ENCODE measurements around the gene TAF5.
"Not testable (repeated sequence)": the region's sequence is repeated elsewhere in the genome, so short reads cannot be mapped to it uniquely, and the experiment has no call there.

The TAF5 gene

DNA sequence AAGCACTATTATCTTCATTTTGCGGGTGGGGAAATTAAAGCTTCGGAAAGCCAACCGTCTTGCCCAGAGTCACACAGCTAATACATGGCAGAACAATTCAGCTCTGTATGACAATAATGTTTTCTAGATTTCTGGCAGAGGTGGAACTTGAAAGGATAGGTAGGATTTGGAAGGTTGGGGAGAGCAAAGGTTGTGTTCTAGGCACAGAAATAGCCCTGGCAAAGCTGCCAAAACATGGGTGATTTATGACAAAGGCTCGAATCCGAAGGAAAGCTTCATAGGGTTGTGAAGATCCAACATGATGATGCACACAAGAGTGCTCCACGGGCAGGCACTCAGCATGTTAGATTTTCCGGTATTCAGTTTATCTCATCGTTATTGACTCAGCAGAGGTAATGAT, 47.8 kb downstream of the TAF5 start:
- DNase-seq, result no peak

DNA sequence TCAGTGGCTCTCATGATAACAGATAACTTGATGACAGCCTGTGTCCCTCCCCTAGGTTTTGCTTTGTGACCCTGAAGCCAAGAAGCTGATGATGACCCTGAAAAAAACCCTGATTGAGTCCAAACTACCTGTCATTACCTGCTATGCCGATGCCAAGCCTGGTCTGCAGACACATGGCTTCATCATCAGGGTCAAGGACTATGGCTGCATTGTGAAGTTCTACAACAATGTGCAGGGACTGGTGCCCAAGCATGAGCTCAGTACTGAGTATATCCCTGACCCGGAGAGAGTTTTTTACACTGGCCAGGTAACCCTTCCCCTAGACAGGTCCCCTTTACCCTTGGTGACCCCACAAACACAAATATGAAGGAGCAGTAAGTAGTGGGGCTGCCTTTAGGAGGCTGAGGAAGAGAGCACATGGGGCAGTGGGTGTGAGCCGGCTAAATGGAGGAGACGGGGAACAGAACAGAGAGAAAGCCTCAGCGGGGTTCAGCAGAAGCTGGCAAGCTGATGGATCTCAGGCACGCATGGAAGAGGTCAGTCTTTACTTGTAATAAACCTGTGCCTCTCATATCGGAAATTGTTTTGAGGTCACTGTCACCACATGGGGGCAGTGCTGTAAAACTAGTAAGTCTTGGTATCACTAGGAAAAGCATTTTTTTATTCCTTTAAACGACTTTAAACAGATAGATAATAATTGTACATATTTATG, 48.8 kb downstream of the TAF5 start:
- DNase-seq, result peak; percentile 53

DNA sequence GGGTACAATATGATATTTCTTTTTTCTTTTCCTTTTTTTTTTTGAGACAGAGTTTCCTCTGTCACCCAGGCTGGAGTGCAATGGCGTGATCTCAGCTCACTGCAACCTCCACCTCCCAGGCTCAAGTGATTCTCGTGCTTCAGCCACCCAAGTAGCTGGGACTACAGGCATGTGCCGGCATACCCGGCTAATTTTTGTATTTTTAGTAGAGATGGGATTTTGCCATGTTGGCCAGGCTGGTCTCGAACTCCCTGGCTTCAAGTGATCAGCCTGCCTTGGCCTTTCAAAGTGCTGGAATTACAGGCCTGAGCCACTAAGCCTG, 49.3 kb downstream of the TAF5 start:
- DNase-seq, result not testable (repeated sequence)

DNA sequence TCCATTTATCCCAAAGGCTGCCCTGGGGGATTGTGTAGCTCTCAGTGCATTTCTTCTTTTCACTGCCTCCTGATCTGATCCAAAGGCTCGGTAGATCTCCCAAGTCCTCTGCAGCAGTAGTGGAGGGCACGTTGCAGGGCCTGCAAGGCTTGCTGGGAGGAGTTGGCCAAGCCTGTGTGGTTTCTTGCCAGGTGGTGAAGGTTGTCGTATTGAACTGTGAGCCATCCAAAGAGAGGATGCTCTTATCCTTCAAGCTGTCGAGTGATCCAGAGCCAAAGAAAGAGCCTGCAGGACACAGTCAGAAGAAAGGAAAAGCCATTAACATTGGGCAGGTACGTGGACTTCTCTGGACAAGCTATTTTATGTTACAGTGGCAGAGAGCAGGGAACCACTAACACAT, 49.8 kb downstream of the TAF5 start:
- no peak for DNase-seq

GRCh38 chr10:103419101-103419500, 51.3 kb downstream of the TAF5 start:
- DNase-seq, result no peak

DNA sequence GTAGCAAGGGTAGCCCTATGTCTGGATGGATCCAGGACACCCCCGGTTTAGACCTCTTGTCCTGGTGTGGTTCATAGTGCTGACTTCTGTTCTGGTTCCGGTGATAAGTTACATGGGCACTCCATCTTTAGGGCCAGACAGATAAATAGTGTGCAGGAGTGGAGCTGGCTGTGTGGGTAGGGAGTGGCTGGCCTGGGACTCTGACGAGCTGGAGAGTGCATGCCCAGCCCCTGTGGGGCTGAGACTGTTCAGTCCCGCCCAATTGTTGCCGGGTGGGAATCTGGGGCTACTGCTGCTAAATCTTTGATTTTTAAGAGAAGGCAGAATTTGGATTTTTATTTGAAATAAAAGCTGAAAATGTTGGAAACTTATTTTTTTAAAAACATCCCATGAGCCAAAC, 56.0 kb downstream of the TAF5 start:
- DNase-seq, result no peak

DNA sequence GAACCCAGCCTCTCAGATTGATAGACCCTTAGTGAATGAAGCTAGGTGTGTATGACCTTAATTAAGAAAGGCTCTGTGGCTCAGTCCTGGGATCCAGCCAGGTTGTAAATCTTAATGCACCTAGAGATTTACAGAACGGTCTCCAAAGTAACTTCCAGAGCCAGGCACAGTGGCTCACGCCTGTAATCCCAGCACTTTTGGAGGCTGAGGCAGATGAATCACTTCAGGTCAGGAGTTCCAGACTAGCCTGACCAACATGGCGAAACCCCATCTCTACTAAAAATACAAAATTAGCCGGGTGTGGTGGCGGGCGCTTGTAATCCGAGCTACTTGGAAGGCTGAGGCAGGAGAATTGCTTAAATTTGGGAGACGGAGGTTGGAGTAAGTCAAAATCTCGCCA, 60.1 kb downstream of the TAF5 start:
- no peak for DNase-seq

DNA sequence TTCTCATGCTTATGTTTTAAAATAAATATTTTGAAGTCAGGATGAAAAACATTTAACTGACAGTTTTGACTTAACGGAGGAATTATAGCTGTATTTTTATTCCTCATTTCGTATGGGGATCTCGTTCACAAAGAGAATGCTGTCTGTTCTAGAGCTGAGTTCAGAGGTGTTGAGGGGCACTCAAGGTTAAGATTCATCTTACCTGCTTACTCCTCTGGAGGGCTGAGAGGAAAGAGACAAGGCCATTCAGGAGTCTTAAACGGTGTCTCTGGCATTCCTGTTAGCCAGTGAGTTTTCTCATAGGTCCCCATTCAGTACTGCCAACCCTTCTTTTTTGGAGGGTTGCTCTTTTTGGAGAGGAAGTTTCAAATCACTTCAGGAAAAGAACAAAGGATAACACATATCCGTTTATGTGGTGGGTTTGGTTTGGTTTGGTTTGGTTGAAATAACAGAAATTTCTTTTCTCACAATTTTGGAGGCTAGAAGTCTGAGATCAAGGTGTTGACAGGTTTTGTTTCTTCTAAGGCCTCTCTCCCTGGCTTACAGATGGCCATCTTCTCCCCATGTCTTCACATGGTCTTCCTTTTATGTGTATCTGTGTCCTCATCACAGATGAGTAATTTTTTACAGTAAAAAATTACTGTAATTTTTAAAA, 61.3 kb downstream of the TAF5 start:
- DNase-seq, result no peak

DNA sequence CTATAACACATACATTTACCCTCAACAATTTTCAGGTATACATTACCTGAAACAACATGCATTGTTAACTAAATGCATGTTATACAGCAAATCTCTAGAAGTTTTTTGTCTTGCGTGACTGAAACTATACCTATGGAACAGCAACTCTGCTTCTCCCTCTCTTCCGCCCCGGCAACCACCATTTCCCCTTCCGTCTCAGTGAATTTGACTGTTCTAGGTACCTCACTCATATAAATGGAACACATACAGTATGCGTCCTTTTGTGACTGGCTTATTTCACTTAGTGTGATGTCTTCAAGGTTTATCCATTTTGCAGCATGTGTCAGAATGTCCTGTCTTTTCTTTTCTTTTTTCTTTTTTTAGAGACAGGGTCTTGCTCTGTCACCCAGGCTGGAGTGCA, 61.9 kb downstream of the TAF5 start:
- no peak for DNase-seq

- no peak for DNase-seq
These were observed 64.1 kb downstream of the TAF5 start for GRCh38 chr10:103431902-103432301.

- no peak for DNase-seq
These were observed 66.1 kb downstream of the TAF5 start for GRCh38 chr10:103433858-103434257.

Data from NCI-H146 (cell line).